Measurements from ENCODE around the gene TRAPPC3.

DNA sequence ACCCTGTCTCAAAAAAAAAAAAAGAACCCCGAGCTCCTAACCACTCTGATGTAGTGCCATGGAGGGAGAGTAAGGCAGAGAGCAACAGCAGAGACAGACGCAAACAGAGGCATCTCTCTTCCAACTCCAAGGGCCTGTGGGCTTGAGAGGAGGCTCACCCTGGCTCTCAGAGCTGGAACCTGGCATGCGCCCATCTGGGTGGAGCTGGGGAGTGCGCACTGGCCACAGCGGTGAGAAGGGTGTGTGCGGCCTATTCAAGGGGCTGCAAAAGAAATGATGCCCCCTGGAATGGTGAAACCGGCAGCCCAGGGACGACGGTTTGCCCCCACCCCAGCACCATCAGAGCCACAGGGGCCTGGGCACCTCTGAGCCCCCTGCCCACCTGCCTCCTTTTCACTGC lies 41.9 kb downstream of the TRAPPC3 start:
- TF ChIP-seq, protein P1, sequence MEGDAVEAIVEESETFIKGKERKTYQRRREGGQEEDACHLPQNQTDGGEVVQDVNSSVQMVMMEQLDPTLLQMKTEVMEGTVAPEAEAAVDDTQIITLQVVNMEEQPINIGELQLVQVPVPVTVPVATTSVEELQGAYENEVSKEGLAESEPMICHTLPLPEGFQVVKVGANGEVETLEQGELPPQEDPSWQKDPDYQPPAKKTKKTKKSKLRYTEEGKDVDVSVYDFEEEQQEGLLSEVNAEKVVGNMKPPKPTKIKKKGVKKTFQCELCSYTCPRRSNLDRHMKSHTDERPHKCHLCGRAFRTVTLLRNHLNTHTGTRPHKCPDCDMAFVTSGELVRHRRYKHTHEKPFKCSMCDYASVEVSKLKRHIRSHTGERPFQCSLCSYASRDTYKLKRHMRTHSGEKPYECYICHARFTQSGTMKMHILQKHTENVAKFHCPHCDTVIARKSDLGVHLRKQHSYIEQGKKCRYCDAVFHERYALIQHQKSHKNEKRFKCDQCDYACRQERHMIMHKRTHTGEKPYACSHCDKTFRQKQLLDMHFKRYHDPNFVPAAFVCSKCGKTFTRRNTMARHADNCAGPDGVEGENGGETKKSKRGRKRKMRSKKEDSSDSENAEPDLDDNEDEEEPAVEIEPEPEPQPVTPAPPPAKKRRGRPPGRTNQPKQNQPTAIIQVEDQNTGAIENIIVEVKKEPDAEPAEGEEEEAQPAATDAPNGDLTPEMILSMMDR (IDR thresholded peaks at IDR 0.05) = no peak
- no peak for TF ChIP-seq EZH2 (IDR thresholded peaks at IDR 0.05; ENCODE audit: borderline replicate concordance, insufficient read depth, low read depth, low read length, poor library complexity, severe bottlenecking)
